ENCODE measurements around the gene ADAMTS2.
"Not testable (repeated sequence)": the region's sequence is repeated elsewhere in the genome, so short reads cannot be mapped to it uniquely, and the experiment has no call there.

The ADAMTS2 gene

DNA sequence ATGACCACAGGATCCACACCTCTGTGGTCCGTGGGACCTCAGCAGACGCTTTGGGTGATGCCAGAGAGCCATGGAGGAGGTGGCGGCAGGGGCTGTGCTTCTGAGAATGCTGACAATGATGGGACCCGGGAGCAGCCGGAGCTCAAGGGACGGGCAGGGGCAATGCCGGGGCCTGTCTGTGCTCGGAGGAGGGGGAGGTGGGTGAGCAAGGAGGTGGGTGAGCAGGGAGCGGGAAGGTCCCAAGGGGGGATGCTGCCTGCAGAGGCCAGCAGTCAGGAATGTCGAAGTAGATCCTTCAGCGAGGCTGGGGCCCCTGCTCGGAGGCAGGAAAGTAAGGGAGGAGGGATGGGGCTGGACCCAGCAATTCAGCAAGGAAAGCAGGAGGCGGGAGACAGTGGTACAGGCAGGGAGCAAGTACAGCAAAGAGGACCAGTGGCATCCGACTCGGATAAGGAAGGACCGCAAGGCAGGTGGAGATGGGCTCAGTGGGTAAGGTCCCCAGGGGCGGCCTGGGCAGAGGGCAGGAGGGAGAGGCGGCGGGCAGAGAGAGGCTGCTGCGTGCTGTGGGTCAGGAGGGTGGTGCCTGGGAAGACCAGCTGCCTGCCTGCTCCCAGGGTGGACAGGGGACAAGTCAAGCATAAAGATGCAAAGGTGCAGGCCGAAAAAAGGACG is 49.0 kb downstream of the ADAMTS2 start:
- DNase-seq (ENCODE audit: low spot score) = no peak

DNA sequence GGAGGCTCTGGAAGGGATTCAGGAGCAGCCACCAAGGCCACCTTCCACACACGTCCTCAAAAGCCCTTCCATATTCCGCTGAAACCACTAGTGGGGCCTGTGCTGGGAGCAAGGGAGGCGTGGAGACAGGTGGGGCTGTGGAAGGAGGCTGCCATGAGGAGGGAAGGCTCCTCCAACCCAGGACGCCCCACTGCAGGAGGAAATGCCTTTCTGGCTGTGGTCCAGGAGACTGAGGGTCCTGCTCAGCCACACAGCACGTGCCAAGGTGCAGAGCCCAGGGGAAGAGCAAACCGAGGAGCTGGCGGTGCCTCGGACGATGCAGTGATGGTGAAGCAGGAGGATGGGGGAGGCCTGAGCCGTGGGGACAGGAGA is 49.5 kb downstream of the ADAMTS2 start:
- DNase-seq (ENCODE audit: low spot score) = no peak

DNA sequence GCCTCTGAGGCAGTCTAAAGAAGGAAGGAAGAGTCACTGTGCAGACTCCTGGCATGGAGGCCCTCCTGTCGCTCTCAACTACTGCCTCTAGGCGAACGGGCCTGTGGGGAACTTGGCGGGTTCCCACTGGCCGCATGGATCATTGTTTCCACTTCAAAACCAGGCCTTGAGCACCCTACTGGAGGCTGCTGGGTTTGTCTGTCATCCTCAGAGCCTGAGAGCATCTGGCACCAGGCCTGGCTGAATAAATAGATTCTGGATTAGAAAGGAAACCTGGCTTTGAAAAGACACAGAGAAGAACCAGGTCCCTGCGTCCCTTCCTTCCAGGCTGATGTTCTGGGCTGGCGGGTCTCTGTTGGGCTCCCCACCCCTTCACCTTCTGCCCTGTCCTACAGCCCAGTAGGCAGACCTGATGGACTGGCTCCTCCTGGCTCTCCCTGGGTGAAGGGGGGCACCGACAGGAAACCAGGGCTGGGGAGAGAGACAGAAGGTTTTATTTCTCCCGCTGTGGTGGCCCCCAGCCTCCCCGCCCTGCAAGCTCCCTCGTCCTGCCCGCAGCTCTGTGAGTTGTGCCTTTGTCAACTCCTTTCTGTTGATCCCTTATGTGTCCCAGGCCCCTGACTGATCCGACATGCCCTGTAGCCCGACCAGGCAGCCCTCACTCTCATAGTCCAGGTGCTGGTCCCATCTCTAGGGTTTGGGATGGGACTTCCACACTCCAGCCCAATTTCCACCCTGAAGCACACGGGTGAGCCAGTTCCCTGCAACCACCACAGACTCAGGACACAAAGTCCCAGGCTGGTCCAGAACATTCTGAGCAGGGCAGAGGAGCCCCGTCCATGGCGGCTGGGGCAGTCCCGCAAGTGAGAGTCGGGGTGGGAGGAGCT is 50.1 kb downstream of the ADAMTS2 start:
- no peak for DNase-seq (ENCODE audit: low spot score)

DNA sequence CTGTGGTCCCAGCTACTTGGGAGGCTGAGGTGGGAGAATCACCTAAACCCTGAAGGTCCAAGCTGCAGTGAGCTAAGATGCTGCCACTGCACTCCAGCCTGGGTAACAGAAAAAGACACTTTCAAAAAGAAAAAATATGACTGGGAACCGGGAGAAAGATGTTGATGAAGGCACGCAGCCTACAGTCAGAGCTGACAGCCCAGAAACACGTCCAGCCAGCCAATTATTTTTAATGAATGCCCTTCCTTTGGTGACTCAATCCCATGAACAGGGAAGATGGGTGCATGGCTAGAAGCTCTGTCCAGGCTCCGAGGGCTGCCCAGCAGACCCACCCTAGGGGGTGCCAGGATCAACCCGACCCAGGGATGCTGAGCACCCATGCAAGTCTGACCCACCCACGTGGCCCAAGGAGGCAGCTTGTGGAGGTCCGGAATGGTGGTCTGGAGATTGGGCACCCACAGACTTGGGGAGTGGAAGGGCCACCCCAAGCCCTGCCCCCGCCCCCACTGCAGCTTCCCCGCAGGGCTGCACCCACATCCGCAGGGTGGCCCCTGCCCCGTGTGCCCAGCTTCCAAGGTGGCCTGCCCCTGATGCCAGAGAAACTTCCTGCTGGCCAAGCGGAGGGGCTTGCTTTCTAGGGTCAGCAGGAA is 51.0 kb downstream of the ADAMTS2 start:
- DNase-seq (ENCODE audit: low spot score) = no peak

DNA sequence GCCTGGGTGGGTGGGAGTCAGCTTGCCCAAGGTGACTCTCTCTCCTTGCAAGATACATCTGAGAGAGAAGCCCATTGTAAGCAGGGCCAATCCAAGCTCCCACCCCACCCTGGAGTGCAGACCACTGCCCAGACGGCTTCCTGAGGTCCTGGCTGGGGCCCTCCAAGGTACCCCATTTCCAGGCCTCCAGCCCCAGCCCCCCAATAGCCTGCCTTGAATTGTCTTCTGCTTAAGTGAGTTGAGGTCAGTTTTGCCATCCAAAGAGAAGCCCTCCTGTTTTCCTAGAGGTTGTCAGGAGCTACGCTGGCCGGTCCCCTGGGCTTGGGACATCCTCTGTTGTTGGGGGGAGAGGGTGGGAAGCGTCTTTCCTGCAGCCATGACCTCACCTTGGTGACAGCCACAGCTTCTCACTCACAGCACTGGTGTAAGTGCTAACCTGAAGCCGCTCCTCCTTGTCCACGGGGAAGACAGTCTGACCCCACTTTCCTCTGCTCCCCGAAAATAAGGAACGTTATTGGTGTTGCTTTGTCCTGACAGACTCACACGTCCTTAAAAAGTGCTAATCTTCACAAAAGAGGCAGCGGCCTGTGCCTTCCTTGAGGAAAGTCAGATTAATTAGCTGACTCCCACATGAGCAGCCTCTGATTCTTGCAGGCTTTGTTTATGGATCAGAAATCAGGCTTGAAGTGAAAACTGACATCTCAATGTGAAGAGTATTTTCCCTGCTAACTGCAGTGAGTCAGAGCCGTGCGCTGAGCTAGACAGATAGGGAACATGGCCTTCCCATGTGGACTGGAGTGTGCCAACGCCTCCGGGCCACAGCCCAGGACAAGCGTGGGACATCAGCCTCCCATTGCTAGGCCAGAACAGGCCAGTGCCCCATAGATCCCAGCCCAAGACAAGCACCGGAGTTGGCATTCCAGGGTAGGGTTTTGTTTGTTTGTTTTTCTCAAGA is 52.3 kb downstream of the ADAMTS2 start:
- no peak for DNase-seq (ENCODE audit: low spot score)

DNA sequence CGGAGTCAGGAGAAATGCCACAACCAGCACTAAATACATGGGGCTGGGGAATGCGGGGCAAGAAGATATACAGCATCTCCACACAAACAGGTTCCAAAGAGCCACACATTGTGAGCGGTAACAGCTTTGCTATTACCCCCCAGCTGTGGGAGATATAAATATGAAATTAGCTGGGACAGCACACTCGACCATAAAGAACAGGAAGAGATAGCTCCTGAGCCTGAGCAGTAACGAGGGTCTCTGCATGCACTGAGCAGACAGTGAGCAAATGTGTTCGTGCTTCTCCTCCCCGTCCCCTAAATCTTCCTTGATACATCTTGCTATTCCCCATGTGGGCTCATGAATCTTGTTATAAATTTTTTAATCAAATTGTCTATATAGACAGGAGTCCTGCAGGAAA is 53.1 kb downstream of the ADAMTS2 start:
- DNase-seq (ENCODE audit: low spot score) = no peak

DNA sequence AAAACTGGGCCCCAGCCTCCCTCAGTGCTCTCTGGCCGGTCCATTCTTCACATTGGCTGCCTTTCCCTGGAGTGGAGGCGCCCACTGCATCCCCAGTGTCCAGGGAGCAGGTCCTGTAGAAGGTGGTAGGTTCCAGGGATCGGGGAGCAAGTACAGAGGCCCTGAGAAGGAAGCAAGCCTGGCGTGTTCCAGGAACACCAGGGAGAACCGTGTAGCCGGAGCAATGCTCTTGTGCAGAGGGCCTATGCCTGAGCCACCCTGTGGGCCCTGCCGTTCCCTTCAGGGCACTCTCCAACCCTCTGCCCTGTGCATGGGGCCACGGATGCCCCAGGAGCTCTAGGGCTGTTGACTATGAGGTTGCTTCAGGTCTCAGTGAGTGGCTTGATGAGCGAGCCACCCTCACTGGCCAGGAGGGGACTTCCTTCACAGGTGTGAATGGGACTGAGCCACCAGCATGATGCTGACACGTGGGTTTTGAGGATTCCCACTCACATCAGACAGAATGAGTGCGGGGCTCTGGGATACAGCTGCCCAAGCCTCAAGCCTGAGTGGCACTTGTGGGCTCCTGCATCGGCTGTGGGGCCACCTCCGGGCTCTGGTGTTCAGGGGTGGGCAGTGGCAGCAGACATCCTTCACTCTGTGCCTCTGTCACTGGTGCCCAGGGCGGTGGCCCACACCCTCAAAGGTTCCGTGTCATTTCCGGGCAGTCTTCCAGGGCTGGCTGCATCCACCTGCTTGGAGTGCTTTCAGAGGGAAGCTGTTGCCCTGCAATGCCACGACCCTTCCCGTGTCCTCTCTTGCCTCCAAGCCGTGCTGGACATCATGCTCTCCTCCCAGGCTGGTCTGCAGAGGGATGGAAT is 54.4 kb downstream of the ADAMTS2 start:
- no peak for DNase-seq (ENCODE audit: low spot score)

DNA sequence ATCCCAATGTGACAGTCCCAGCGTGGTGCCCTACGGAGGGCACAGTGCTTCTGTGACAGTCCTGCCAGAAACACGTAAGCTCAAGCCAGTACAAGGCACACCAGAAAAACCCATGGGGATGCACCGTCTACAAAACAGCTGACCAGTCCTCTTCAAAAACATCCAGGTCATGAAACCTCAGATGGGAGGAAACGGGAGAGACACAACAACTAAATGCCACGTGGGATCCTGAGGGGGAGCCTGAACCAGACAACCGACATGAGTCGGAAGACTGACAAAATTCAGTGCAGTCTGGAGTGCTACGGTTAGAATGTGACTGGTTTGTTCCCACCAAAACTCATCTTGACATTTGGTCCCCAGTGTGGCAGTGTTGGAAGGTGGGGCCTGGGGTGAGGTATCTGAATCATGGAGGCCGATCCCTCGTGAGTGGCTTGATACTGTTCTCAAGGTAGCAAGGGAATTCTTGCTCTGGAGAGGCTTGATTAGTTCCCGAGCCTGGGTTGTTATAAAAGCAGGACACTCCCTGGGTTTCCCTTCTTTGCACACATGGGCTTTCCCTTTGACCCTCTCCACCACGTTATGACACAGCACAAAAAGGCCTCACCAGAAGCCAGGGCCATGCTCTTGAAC is 55.4 kb downstream of the ADAMTS2 start:
- no peak for DNase-seq (ENCODE audit: low spot score)

DNA sequence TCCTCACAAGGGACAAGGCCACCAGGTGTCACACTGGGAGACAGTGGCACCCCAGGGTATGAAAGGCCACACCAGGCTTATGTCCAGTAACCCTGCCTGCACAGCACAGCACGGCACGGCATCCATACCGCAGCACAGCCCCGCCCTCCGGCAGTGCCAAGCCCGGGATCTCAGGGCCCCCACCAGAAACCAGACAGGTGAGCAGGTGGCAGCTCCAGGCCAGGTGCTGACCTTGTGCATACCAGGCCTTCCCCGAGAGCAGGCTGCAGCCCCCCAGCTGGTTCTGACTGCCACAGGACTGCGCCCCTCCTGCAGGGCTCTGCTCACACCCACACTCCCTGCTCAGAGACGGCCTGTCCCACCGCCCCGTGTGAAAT is 56.5 kb downstream of the ADAMTS2 start:
- no peak for DNase-seq (ENCODE audit: low spot score)

DNA sequence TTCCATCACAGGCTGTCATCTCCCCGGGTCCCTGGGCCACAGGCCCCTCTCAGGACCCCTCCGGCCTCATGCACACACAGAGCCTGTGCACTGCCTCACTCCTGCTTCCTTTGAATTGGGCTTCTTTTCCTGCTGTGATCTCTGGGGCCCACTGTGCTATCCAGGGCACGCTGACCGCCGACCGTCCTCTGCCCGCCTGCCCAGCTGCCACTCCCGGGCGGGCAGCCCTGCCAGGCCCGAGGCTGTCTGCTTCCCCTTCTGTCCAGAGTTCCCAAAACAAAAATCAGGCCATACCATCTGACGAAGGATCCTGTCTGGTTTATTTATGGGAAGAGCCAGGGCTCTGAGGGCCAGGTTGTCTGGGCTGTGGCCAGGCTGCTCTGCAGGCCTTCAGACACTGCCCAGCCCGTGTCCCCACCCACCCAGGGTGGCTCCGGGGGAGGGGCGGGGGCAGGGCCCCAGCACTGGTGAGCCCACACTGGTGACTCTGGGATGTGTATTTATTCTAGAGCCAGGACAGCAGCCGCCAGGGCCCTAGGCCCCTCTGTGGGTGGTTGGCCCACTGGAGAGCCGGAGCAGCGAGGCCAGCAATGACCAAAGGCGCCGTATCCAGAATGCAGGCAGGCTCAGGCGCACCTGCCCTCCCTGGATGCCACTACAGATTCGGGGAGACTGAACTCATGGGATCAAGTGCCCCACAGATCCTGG is 57.0 kb downstream of the ADAMTS2 start:
- no peak for DNase-seq (ENCODE audit: low spot score)

DNA sequence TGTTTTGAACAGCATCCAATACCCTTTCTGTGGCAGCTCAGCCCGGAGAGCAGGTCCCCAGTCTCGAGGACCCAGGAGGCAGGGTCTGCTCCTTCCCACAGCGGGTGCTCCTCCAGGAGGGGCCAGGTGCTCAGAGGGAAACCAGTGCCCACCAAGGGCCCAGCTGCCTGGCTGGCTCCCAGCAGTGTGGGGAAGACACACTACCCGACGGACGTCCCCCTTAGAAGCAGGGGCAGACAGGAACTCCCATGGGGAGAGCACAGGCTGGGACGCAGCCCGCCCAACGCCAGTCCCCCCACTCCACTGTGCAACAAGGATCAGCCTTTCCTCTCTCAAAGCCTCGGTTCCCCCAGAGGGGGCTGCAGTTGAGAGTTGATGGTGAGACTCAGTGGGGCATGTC is 57.6 kb downstream of the ADAMTS2 start:
- no peak for DNase-seq (ENCODE audit: low spot score)

DNA sequence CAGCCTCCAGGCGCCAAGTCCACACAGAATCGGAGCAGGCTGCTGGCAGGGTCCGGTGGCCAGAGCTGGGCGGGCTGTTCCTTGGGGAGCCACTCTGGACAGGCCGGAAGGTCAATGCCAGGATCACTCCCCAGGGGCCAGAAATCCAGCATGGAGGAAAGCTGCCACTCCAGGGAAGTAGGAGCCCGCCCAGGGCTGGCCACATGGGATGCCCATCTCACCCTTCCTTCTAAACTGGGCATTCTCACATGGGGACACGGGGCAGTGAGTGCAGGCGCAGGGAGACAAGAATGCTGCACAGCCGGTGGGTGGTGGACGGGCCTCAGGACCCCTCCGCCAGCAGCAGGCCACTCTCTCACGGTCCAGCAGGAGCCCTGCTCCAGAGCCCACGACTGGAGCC is 58.2 kb downstream of the ADAMTS2 start:
- DNase-seq (ENCODE audit: low spot score) = no peak

DNA sequence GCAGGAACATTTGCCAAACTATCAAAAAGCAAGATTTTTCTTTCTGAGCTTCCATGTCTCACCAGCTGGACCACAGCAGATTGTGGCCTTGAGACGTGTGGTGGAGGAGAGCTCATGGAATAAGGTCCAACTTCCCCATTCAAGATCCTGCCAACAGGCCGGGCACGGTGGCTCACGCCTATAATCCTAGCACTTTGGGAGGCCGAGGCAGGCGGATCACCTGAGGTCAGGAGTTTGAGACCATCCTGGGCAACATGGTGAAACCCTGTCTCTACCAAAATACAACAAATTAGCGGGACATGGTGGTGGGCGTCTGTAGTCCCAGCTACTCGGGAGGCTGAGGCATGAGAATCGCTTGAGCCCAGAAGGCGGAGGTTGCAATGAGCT is 59.5 kb downstream of the ADAMTS2 start:
- DNase-seq (ENCODE audit: low spot score) = not testable (repeated sequence)

DNA sequence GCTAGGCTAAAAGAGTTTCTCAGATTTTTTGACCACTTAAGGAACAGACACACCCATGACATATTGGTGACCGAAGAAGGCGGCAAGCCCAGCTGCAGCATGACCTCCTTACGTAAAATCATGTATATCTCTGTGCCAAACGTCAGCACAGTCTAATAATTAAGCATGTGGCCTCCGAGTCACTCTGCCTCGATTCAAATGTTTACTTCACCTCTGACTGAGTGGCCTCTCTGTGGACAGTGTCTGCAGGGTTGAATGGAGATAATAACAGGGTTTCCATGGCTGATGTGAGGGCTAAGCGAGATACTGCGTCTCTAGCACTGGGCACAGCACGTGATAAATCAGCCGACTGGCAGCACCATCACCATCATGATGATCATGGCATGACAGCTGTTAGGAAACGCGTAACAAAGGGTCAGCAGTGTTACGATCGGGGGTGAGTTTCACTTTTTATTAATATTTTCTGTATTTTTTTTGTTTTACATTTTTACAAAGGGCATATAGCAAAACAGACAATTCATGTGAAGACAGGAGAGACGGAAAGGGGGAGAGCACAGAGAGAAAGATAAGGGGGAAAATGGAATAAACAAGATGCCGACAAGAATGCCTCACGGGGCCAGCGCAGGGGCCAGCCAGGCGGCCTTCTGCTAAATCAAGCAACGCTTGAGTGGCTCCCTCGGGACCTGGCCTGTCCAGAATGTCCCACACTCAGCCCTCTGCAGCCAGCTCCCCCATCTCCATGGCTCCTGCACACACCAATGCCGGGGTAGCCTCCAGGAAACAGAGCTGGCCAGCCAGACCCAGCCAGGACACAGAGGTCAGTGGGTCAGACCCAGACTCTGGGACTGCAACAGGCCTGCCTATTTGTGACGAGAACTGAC is 60.3 kb downstream of the ADAMTS2 start:
- no peak for DNase-seq (ENCODE audit: low spot score)

DNA sequence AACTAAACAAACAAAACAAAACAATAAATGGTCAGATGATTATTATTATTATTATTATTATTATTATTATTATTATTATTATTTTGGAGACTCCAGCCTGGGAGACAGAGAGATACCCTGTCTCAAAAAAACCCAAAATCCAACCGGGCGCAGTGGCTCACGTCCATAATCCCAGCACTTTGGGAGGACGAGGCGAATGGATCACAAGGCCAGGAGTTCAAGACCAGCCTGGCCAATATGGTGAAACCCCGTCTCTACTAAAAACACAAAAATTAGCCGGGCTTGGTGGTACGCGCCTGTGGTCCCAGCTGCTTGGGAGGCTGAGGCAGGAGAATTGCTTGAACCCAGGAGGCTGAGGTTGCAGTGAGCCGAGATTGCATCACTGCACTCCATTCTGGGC is 61.4 kb downstream of the ADAMTS2 start:
- DNase-seq (ENCODE audit: low spot score) = not testable (repeated sequence)

DNA sequence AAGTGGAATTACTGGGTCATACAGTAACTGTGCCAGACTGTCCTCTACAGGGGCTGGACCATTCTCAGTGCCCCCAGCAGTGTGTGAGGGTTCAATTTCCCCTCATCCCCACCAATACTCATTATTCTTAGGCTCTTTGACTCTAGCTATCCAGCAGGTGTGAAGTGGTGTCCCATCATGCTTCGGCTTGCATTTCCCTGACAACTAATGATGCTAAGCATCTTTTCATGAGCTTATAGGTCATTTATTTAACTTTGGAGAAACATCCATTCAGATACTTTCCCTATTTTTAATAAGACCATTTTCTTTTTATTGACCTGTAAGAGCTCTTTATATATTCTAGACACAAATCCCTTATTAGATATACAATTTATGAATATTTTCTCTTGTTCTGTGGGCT is 63.6 kb downstream of the ADAMTS2 start:
- no peak for DNase-seq (ENCODE audit: low spot score)

DNA sequence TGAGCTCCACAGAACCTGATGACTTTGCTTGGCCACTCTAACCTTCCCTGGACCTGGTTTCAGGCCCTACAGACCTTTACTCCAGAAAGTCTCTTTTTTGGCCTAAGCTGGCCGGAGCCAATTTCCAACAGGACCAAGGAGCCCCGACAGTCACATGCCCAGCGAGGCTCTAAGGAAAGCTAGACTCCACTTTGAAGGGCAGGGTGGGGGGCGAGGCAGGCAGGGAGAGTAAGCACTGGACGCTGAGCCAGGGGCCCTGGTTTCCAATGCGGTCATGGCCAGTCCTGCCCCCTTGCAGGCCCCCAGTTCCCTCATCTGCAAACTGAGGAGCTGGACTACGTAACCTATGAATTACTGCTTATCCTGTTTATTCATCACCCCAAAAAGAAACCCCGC is 65.2 kb downstream of the ADAMTS2 start:
- no peak for DNase-seq (ENCODE audit: low spot score)

DNA sequence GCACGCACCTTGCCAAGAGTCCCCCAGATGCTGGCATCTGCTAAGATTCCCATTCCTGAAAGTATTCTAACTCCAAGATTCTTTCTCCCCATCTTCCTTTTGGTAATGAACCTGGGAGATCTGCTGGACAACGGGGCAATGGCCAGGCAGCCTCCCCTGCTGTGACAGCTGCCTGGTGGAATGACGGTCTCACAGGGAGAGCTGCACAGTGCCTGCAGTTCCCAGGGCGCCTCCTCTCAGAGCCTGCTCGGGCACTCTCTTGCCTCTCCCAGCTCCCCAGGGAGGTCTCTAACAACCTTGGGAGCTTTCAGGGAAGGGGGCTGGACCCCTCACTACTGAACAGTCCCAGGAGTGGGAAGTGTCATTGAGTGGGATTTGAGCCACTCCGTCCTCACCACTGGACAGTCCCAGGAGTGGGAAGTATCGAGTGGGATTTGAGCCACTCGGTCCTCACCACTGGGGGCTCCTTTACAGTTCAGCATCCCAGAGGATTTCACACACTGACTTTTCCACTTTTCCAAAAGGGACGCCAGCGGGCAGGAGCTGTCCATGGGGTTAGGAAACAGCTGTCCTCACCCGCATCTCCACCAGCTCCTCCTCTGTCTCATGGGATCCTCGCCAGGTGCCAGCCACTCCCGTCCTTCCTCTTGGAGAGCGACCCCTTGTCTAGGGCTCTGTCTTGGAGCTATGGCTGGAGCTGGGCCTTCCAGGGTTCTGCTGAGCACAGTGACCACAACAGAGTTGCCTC is 65.7 kb downstream of the ADAMTS2 start:
- no peak for DNase-seq (ENCODE audit: low spot score)
